GM13976 (cell line): ENCODE measurements around the gene GTF2IRD2.
"Not testable (repeated sequence)": the region's sequence is repeated elsewhere in the genome, so short reads cannot be mapped to it uniquely, and the experiment has no call there.

Source experiments
- DNase-seq: peaks from one replicate; pipeline ENCODE4 v3.0.0; 2012; ENCODE audit warnings: low spot score
- in situ Hi-C: fragments of 300-500 bp; cut with MboI; formaldehyde crosslinking; loops from one replicate; pipeline ENCODE4 v1.12.0; 2022; ENCODE audit warnings: low sequenced_read_pairs, mixed read lengths, inconsistent platforms; ENCODE audit not compliant: unreplicated experiment

GTF2IRD2 gene

GRCh38 chr7:74850833-74851721 lies at the start of gene GTF2IRD2:
Gene GTF2IRD2, minus strand, starts transcription at chr7:74851605. Its CDS starts 15,227 bp downstream, at chr7:74836378.
- in situ Hi-C loops, DNase-seq: not testable (repeated sequence)

GRCh38 chr7:74890158-74891123 lies 39.0 kb upstream of the GTF2IRD2 start:
- in situ Hi-C loops, DNase-seq: not testable (repeated sequence)

- in situ Hi-C loops, result not testable (repeated sequence)
Observed at GRCh38 chr7:74889518-74890129, 38.2 kb upstream of the GTF2IRD2 start.

GRCh38 chr7:74885295-74885694 lies 33.9 kb upstream of the GTF2IRD2 start:
- DNase-seq, in situ Hi-C loops: not testable (repeated sequence)

More at GRCh38 chr7:74889518-74890129, 38.2 kb upstream of the GTF2IRD2 start:
- DNase-seq, result not testable (repeated sequence)

- in situ Hi-C loops, DNase-seq: not testable (repeated sequence)
Observed at GRCh38 chr7:74882110-74882509, 30.7 kb upstream of the GTF2IRD2 start.

- in situ Hi-C loops, DNase-seq: not testable (repeated sequence)
Observed at GRCh38 chr7:74874748-74875512, 23.5 kb upstream of the GTF2IRD2 start.

- DNase-seq, in situ Hi-C loops: not testable (repeated sequence)
Observed at GRCh38 chr7:74874104-74874747, 22.8 kb upstream of the GTF2IRD2 start.

GRCh38 chr7:74872542-74872941 lies 21.1 kb upstream of the GTF2IRD2 start:
- DNase-seq, in situ Hi-C loops: not testable (repeated sequence)

- in situ Hi-C loops, DNase-seq: not testable (repeated sequence)
Observed at GRCh38 chr7:74865777-74866176, 14.4 kb upstream of the GTF2IRD2 start.

GRCh38 chr7:74849853-74850252 lies 1.6 kb downstream of the GTF2IRD2 start:
- in situ Hi-C loops, DNase-seq: not testable (repeated sequence)

- DNase-seq, in situ Hi-C loops: not testable (repeated sequence)
Observed at GRCh38 chr7:74830411-74830810, 21.0 kb downstream of the GTF2IRD2 start.

- in situ Hi-C loops, DNase-seq: not testable (repeated sequence)
Observed at GRCh38 chr7:74829959-74830358, 21.4 kb downstream of the GTF2IRD2 start.

GRCh38 chr7:74821259-74821658 lies 30.1 kb downstream of the GTF2IRD2 start:
- in situ Hi-C loops, DNase-seq: not testable (repeated sequence)

- in situ Hi-C loops, DNase-seq: not testable (repeated sequence)
Observed at GRCh38 chr7:74820146-74820805, 31.1 kb downstream of the GTF2IRD2 start.

- DNase-seq, in situ Hi-C loops: not testable (repeated sequence)
Observed at GRCh38 chr7:74815882-74816281, 35.5 kb downstream of the GTF2IRD2 start.

GRCh38 chr7:74798644-74799043 lies 52.8 kb downstream of the GTF2IRD2 start:
- DNase-seq, result not testable (repeated sequence)

More at GRCh38 chr7:74798644-74799043, 52.8 kb downstream of the GTF2IRD2 start:
- in situ Hi-C loops, result not testable (repeated sequence)
